Mucosa of stomach (tissue), 1 donor: ENCODE measurements around the gene MTIF3.
"Not testable (repeated sequence)": the region's sequence is repeated elsewhere in the genome, so short reads cannot be mapped to it uniquely, and the experiment has no call there.

Experiments used
- H3K27me3 ChIP-seq: one replicate; pipeline ENCODE4 v1.7.0; 2013; ENCODE audit warnings: mild to moderate bottlenecking, low read length; ENCODE audit not compliant: control insufficient read depth, insufficient read depth
- H3K36me3 ChIP-seq: one replicate; pipeline ENCODE4 v1.7.0; 2013; ENCODE audit warnings: low read length; ENCODE audit not compliant: control insufficient read depth, insufficient read depth
- H3K4me1 ChIP-seq: one replicate; pipeline ENCODE4 v1.7.0; 2013; ENCODE audit warnings: mild to moderate bottlenecking, low read length; ENCODE audit not compliant: control insufficient read depth, insufficient read depth
- H3K4me3 ChIP-seq: one replicate; pipeline ENCODE4 v1.7.0; 2013; ENCODE audit warnings: low read length
- H3K9ac ChIP-seq: one replicate; pipeline ENCODE4 v1.7.0; 2013; ENCODE audit warnings: mild to moderate bottlenecking, low read length, moderate library complexity
- H3K9me3 ChIP-seq: one replicate; pipeline ENCODE4 v1.7.0; 2013; ENCODE audit warnings: mild to moderate bottlenecking, low read length, moderate library complexity; ENCODE audit not compliant: control insufficient read depth
- donor health status: Pancreatic carcinoma.

MTIF3 gene

GRCh38 chr13:27404680-27405079, 45.7 kb downstream of the MTIF3 start:
- peaks cover 39% of the 10 kb centered on the region for H3K4me1 ChIP-seq
- H3K27me3 ChIP-seq: no peaks in the 10 kb centered on the region
- no peak overlapping the region for H3K9ac ChIP-seq
- H3K36me3 ChIP-seq: no peaks in the 10 kb centered on the region
- no peaks in the 10 kb centered on the region for H3K9me3 ChIP-seq
- no peak overlapping the region for H3K4me3 ChIP-seq

DNA sequence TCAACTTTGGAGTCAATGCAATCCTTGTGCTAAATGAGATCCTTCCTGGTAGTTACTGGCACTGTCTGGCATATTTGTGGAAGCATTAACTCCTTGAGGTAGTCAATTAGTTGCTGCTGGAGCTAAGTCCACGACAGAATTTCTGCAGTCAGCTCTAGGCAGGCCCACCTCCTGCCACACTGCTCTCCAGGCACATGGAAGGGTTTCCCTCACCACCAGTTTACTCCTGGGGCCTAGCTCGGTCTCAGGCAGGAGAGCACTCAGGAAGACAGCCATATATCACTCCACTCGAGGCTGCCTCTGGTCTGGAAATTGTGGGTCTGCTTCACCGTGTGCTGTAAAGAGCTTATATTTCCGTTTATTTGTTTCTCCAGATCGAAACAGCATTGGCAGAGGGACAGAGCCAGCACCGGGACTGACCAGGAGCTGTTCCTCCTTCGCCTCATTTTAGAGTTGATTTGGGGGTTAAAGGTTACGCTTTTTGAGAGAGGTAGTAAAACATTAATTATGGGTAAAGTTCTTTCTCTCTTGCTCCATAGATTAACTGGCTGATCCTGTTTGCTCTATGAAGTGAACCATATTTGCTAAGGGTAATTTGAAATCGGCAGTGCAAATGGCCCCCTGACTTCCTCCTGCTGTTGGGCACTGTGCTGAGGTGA, 46.5 kb downstream of the MTIF3 start:
- Histone ChIP-seq H3K9me3 (no peaks in the 10 kb centered on the region), H3K27me3 (no peaks in the 10 kb centered on the region), H3K4me1 (peaks cover 39% of the 10 kb centered on the region), H3K4me3 (no peak overlapping the region), H3K9ac (no peak overlapping the region), H3K36me3 (no peaks in the 10 kb centered on the region)

DNA sequence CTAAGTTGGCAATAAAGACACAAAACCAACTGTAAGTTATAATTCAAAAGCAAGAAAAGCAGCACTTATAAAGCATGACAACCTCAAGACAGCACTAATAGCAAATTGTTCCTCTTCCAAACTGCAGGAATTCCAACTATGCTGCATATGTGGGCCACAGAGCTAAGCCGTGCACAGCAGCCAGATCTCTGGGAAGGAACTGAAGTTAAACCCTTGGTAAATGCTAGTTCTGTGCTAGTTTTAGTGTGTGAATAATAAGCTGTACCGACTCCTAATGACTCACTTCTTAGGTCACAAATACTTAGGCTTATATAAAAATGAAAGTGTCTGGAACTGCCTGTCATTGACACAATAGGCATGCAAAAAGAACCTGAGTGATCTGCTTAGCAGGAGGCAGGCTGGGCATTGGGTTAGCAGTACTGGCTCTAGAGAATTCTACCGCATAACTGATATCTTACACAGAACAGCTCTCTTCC, 47.1 kb downstream of the MTIF3 start:
- Histone ChIP-seq H3K4me1 (peaks cover 39% of the 10 kb centered on the region), H3K9me3 (no peaks in the 10 kb centered on the region), H3K4me3 (no peak overlapping the region), H3K36me3 (no peaks in the 10 kb centered on the region), H3K27me3 (no peaks in the 10 kb centered on the region), H3K9ac (no peak overlapping the region)

DNA sequence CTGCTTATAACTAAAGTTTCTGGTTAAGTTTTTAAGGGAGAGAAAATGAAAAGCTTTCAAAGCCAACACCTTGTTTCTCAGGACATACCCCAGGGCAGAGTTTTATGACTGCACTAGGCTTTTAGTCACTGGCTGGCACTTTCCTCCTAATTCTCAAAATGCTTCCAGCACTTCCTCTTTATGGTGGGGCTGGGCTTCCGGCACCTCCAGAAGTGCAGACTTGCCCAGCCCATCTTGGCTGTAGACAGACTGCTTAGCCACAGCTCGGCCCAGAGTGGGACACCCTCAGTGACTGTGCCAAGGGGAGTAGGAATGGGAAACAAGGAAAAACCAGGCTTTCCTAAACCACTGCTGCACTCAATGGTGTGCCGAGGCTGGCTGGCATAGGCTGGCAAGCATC, 49.2 kb downstream of the MTIF3 start:
- no peaks in the 10 kb centered on the region for H3K9me3 ChIP-seq
- H3K36me3 ChIP-seq: no peaks in the 10 kb centered on the region
- peaks cover 34% of the 10 kb centered on the region for H3K4me1 ChIP-seq
- H3K27me3 ChIP-seq: no peaks in the 10 kb centered on the region
- H3K4me3 ChIP-seq: no peak overlapping the region
- H3K9ac ChIP-seq: no peak overlapping the region

DNA sequence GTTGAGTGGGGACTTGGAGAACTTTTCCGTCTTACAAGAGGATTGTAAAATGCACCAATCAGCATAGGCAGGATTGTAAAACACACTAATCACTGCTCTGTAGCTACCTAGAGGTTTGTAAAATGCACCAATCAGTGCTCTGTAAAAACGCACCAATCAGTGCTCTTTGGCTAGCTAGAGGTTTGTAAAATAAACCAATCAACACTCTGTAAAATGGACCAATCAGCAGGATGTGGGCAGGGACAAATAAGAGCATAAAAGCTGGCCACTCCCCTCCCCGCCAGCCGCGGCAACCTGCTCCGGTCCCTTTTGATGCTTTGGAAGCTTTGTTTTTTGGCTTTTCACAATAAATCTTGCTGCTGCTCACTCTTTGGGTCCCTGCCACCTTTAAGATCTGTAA, 50.0 kb downstream of the MTIF3 start:
- H3K9me3 ChIP-seq, H3K9ac ChIP-seq, H3K36me3 ChIP-seq, H3K4me3 ChIP-seq, H3K27me3 ChIP-seq: not testable (repeated sequence)
- H3K4me1 ChIP-seq: peaks cover 26% of the 10 kb centered on the region

- no peaks in the 10 kb centered on the region for H3K27me3 ChIP-seq
- H3K36me3 ChIP-seq: no peaks in the 10 kb centered on the region
- H3K4me1 ChIP-seq: peaks cover 7% of the 10 kb centered on the region
- H3K4me3 ChIP-seq: no peak overlapping the region
- H3K9ac ChIP-seq: no peak overlapping the region
- H3K9me3 ChIP-seq: no peaks in the 10 kb centered on the region
Observed at GRCh38 chr13:27398360-27398759, 52.0 kb downstream of the MTIF3 start.

GRCh38 chr13:27396252-27396846, 54.0 kb downstream of the MTIF3 start:
- Histone ChIP-seq H3K27me3 (no peaks in the 10 kb centered on the region), H3K9me3 (no peaks in the 10 kb centered on the region), H3K36me3 (no peaks in the 10 kb centered on the region), H3K4me1 (no peaks in the 10 kb centered on the region), H3K9ac (no peak overlapping the region), H3K4me3 (no peak overlapping the region)

DNA sequence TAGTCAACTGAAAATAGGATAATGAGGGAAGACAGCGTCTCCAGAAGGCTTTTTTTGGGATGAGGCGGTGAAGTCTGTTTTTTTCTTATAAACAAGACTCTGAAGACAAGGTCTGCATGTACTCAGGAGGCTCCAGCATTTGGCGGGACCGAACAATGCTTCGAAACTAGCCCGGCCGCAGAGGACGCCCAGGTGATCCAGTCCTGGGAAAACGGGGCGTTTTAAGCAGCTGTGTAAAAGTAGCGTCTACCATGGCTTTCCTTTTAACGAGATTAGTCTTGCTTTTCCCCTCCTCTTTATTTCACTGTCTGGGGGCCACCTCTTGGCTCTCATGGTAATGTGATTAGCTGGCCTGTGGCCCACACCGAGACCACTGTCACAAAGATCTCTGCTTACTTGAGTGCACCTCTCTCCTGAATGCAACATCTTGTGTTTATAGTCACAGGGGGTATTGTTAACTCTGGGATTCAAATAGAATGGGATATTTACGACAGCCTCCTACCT, 55.3 kb downstream of the MTIF3 start:
- Histone ChIP-seq H3K36me3 (no peaks in the 10 kb centered on the region), H3K9me3 (no peaks in the 10 kb centered on the region), H3K4me3 (no peak overlapping the region), H3K27me3 (no peaks in the 10 kb centered on the region), H3K9ac (no peak overlapping the region), H3K4me1 (no peaks in the 10 kb centered on the region)

DNA sequence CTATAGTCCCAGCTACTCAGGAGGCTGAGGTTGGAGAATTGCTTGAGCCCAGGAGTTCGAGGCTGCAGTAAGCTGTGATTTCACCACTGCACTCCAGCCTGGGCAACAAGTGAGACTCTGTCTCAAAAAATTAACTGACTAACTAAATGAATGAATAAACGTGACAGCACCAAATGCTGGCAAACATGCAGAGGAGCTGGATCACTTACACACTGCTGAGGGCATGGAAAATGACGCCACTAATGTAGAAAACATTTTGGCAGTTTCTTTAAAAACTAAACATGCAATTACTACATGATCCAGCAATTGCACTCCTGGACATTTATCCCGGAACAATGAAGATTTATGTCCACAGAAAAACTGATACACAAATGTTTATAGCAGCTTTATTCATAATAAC, 57.3 kb downstream of the MTIF3 start:
- no peaks in the 10 kb centered on the region for H3K9me3 ChIP-seq
- no peaks in the 10 kb centered on the region for H3K36me3 ChIP-seq
- no peaks in the 10 kb centered on the region for H3K27me3 ChIP-seq
- H3K4me1 ChIP-seq: no peaks in the 10 kb centered on the region
- no peak overlapping the region for H3K4me3 ChIP-seq
- no peak overlapping the region for H3K9ac ChIP-seq

DNA sequence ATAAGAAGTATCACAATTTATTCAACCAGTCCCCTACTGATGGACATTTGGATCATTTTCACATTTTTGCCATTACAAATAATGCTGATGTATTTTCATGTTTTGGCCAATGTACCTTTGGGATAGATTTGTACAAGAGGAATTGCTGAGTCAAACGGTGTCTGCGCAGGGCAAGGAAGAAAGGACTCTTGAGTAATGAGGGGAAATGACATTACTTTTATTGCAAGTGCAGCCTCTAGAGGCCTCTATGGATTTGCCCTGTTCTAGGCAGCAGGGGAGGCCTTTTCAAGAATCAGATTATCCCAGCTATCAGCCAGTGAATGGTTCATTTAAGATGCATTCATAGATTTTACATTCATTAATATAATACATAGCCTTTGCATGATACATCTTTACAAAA, 58.9 kb downstream of the MTIF3 start:
- Histone ChIP-seq H3K27me3 (no peaks in the 10 kb centered on the region), H3K9ac (no peak overlapping the region), H3K36me3 (no peaks in the 10 kb centered on the region), H3K9me3 (no peaks in the 10 kb centered on the region), H3K4me3 (no peak overlapping the region), H3K4me1 (no peaks in the 10 kb centered on the region)

DNA sequence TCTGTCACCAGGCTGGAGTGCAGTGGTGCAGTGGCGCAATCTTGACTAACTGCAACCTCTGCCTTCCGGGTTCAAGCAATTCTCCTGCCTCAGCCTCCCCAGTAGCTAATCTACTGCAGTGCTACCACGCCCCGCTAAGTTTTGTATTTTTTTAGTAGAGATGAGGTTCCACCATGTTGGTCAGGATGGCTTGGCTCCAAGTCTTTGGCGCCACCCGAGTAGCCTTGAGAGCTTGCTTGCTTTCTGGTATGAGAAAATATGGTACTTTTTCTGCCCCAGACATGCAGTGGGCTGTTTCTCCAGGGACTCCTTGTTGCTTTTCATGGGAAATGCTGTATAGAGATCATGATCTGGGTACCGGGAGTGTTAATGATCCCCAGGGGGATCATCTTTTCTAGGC, 60.5 kb downstream of the MTIF3 start:
- Histone ChIP-seq H3K36me3 (no peaks in the 10 kb centered on the region), H3K27me3 (no peaks in the 10 kb centered on the region), H3K4me1 (no peaks in the 10 kb centered on the region), H3K9me3 (no peaks in the 10 kb centered on the region), H3K4me3 (no peak overlapping the region), H3K9ac (no peak overlapping the region)

GRCh38 chr13:27388241-27388640, 62.1 kb downstream of the MTIF3 start:
- Histone ChIP-seq H3K4me1 (no peaks in the 10 kb centered on the region), H3K4me3 (no peak overlapping the region), H3K36me3 (no peaks in the 10 kb centered on the region), H3K9ac (no peak overlapping the region), H3K27me3 (no peaks in the 10 kb centered on the region), H3K9me3 (no peaks in the 10 kb centered on the region)
